GM19240 (cell line): ENCODE results near the gene ATP10A.

Source experiments
- DNase-seq: peaks from one replicate; pipeline ENCODE4 v3.0.0; 2011; ENCODE audit warnings: low spot score; ENCODE audit not compliant: insufficient read length

ATP10A gene

DNA sequence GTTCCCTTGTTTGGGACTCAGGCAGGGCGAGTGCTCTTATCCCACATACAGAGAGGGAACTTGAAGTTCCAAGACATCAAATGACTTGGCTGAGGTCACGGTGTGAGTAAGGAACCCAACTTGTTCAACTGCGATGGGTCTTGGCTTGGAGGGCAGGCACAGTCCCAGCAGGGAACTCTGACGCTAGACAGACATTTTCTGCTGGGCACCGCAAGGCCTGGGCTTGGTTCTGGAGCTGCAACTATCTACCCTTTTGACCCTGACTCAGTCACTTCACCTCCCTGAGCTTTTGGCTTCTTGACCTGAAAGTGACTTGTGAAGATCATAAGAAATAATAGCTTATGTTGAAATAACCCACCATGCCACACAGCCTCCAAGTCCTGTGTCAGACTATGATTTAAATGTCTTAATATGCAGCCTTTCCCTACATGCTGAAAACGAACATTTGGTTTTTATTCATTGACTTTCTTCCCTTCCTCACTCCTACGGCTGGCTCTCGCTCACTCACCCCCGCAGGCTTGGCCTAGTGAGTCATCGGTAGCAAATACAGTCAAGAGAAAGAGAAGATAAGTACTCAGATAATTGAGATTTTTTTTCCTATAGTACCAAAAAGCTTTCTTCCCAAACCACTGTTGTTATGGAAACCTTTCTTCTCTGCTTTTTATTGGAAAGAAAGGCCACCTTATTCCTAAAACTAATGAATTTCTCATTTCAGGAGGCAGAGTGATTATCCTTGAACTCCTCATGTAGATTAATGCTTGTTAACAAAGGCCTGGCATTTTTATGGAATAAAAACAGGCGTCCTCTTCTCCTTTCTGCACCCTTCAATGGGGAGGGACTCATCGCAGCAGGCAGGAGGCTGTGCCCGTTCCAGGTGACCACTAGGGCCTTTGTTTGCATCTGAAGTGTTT lies 178.4 kb downstream of the ATP10A start:
- no peak for DNase-seq

DNA sequence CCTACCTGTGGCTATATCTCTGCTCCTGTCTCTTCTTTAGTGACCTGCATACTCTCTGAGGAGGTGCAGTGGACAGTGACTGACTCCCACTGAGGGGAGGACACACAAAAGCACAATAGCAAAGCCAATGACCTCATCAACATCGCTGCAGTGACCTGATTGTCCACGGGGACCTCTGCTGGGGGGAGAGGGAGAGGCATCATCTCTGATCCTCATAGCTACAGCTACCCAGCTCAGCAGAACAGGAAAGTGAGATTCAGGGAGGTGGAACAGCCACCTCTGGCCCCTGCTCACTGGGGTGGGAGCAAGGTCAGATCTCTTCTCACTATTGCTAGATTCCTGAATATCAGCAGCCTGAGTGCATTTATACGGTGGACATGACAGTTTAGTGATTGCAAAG lies 179.2 kb downstream of the ATP10A start:
- DNase-seq: no peak

DNA sequence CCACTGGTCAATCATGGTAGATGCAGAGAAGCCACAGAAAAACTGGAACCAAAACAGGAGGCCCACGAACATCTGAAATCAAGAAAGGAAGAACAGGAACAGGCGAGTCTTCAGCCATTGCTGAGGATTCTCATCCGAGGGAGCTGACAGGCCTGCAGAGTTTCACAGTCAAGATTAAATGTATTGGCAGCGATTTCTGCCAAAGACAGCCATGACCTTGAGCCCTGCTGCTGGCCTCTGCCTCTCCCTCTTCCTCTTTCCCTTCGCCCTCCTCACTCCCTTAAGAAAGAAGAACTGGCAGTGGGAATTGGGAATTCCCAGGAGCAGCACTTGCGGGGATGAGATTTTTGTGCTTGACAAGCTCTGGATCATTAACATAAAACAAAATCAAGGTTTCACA lies 179.7 kb downstream of the ATP10A start:
- no peak for DNase-seq

DNA sequence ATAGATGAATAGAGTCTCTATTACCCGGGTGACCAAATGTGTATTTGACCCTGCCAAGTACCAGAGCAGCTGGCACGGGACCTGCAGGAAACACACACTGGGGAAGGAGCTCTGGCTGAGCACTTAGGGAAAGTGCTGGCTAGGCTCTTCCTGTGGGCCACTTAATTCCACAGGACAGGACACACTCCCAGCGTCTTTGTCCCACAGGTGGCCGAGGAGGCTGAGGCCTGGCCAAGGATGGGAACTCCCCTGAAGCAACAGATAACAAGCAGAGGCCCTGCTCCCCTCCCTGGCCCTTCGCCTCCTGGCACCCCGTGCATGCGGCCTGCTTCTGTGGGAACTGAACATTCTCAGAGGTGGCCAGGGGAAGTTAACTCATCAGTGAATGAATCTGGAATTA lies 180.8 kb downstream of the ATP10A start:
- DNase-seq: no peak

DNA sequence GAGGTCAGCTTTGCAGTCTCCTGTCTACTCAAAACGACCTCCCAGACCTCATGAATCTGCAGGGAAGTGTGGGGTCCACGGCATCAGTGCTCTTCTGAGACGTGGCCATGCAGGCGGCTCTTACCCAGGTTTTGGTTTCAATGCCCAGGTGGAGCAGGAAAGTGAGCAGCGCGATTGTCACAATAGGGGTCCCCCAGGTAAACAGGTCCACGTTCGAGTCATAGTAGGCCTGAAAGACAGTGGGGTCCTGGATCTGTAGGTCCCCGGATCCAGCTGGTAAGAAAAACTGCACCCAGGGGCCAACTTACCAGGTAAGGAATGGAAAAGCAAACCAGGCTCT lies 182.5 kb downstream of the ATP10A start:
- DNase-seq: no peak

DNA sequence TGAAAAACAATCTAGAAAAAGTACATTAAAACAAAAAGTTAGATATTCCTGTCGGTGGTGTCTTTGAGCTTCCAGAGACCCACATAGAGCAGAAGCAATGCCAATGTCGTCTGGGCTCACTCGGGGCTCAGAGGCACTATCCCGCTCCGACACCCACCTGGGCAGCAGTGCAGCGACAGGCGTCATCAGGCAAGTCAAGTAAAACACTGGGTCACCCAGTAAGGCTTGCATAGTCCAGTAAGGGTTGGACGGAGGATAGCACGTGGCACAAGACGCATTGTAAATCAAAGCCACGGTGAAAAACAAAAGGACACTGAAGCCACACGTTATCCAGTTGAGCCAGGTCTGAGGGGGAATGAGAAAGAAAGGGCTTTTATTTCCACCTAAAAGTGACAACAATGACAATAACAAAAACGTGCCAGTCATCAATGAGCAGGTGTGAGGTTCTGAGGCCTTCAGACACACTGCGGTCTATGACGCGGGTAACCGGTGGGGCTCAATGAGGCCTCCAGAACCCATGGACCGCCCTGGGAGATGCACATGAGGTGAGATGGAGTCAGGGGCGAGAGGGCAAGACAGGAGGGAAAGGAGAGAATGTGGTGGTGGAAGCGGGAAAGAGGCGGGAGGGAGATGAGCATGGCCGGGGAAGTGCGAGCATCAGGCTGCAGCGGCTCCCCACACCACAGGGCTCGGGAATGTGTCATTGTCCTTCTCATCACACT lies 183.0 kb downstream of the ATP10A start:
- DNase-seq: no peak

DNA sequence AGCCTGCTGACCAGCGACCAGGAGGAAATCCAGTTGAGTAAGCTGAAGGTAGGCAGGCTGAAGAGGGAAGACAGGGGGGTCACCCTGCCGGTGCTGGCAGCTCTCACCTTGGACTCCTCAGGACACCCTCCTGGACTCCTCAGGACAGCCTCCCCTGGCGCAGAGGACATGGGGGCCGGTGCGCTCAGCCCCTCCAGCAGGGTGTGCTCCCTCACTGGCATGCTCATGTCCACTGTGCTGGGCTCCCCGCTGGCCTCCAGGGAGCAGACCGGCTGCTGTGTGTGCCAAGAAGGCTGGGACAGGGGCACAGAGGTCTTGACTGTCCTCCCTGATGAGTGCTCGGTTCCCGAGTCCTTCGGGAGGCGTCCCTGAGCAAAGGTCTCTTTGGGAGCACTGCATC lies 183.6 kb downstream of the ATP10A start:
- DNase-seq: no peak

DNA sequence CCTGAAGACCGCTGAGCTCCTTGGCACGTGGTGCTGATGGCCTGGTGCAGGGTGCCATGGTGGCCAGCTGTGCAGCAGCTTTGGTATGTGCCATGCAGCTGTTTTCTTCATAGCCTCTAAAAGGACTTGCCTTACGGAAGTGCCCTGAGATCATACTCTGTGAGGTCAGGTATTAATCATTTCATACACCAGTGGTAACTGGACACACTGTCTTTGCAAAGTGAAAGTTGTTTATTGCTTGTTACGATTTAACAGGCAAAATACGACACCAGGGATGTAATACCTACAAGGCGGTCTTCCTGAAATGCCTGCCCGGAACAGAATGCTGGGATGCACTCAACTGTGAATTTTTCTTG lies 184.6 kb downstream of the ATP10A start:
- no peak for DNase-seq

DNA sequence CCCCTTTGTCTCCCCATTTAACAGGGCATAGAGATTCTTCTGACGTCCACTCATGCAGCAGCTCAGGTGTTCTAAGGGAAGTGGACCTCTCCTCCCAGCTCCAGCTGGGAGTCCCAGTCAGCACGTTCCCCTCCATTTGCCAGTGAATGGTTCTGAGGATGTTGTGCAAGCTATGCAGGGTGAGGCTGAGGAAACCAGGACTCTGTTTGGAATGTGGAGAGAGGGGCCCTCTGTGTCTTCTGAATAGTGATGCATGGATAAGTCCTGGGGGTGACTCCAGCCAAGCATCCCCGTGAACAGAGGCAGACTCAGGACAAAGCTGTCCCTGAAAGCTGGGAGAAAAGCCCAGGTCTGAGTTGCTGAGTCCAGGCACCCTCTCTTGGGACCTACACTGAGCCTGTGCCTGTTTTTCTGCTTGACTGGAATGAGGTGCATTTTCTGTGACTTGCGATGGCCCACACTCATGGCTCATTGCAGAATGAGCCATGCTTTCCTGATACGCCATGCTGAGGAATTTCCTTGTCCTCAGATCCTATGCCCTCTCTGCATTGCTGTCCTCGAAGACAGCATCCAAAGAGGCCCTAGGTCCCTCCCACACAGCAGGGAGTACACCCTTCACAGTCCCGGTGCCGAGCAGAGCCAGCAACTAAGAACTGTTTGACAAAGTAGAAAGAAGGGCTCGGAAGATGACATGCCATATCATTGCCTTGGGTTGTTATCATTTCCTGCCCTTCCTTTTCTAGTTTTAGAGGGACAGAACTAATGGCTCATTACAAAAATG lies 185.2 kb downstream of the ATP10A start:
- DNase-seq: no peak

DNA sequence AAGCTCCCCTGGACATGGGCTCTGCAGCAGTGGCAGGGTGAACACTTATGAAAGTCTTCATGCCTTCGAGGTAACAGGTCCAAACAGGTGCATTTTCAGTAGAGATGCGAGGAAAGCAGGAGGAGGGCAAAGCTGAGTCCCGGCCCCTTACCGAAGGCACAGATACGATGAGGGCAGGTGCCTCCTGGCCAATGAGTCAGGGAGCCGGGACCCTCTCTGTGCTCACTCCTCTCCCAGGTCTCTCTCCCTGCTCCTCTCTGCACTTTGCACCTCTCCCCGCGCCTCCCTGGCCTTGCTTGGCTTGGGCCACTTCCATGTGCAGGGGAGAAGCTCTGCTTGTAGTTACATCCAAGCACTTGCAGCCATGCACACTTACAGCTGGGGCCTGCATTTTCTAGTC lies 187.1 kb downstream of the ATP10A start:
- DNase-seq: no peak

DNA sequence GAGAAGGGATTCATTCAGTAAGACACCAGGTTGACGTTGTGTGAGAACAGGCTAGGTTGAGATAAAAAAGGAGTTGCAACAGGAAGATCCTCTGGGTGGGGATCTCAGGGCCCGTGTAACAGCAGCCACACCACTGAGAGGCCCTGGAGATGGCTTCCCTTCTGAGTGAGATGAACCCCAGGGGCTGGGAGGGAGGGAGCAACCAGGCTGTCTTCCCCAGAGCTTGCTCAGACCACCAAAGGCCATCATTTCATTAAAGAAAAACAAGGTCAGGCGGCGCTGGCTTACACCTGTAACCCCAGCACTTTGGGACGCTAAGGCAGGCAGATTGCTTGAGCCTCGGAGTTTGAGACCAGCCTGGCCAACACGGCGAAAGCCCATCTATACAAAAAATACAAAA lies 187.7 kb downstream of the ATP10A start:
- no peak for DNase-seq

DNA sequence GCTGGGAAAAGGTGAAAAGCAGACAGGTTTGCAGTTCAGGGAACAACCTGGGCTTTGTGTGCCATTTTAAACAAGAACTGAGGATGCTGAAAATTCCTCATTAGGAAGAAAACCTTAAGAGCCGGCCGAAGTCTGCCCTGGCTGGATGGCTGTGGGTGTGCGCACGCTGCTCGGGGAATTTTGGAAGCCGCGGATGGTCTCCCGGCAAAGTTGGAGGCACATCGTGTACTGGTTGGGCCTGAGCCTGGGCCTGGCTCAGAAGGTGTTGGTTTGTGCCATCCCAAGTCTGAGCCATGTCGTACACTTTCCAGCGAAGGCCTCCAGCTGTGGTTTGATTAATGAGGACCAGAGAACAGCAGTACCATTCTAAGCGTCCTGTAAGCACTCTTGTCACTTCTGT lies 188.2 kb downstream of the ATP10A start:
- DNase-seq: no peak

DNA sequence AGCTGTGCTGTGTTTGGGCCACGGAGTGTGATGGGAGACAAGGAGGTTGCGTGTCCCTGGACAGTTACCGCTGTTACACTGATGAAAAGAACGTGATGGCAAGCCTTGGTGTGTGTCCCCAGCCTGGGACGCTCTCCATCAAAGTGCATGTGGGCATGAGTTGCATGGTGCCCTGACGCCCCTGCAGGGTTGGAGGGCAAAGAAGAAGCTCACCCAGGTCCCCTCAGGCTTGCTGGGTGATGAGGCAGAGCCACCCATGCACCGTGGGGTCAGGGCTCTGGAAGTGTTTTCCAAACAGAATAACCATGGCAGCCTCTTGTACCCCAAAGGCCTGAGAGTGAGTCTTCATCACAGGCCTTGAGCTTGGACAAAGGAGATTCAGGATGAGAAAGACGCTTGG lies 189.2 kb downstream of the ATP10A start:
- no peak for DNase-seq

DNA sequence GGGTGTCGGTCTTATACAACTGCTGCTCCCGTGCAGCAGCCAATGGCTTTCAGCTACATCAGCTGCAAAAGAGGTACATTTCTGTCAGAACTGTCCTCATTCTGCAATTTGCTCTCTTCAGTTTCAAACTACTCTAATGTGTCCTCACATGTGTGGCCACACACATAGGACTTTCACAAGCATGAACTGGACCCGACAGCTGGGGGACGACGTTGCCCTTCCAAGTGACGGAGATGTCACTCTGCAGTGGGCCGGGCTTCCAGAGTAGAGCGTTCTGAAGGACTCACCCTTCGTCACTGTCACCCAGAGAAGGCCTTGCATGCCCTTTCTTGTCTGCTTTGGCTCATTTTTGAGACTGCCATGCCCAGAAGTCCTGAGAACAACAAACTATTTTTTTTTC lies 189.8 kb downstream of the ATP10A start:
- DNase-seq: no peak

DNA sequence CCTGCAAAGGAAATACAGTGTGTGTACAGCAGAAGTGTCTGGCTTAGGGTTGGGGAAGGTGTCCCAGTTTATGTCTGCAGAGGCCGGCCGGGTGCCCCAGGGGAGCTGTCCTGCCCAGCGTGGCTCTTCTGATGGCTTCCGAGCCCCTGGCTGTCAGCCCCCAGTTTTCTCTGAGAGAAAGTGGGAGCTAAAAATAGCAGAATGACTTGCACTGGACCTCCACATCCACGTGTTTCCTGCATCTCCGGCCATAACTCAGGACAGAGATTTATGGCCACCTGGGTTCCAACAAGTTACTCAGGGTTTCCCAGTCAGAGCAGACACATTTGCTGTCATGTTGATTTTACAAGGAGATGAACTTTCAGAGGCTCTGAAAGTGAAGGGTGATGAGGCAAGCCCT lies 192.0 kb downstream of the ATP10A start:
- DNase-seq: no peak

DNA sequence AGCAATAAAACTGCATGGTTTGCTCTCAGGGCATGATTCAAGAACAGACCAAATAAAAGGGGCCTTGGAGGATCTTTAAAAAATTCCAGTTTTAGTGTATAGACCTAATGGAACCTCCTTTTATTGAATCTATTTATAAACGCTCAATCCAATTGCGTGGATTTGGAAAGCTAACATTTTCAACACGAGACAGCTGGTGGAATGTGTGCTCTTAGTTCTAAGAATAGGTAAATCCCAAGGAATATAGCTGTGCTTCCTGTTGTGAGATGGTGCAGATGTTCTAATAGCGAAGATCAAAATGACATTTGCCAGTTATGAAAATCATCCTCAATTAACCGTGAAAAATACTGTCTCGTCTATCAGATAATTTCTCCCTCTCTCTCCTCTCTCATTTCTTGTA lies 192.5 kb downstream of the ATP10A start:
- DNase-seq: no peak

DNA sequence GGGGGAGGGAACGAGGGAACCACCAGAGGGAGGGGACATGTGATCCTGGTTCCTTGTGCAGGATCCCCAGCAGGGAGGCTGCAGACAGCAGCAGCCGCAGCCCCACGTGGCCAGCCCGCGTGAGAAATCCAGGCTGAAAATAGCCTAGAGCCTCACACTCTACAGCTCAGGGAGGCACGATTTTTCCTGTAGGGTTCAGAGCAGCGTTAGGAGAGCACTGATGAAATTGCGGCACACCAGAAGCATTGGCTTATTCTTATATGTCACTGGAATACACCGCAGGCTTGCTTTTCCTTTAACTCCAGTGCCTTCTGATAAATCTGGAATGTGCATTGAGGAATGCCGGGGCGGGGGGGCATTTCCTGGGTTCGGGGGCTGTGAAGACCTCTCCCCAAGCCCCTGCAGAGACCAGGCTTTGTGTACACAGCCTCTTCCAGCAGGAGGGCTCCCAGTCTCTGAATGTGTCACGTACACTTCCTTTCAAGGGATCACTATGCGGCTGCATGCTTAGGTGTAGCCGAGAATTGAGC lies 193.0 kb downstream of the ATP10A start:
- DNase-seq: no peak

DNA sequence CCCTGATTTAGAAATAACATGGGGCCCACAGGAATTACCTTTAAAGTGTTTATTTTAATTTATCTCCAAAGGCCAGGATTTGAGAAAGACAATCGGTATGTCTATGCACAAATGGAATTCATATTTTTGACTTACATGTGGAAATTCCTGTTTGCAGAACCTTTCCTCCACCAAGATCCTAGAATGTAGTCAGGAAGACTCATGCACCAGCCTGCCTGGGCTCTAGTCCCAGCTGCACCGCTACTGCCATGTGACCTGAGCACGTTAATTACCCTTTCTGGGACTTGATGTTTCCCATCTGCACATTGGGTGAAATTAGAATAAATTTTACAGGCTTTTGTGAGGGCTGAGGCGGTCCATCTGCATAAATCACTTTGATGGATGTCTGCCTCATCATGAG lies 194.2 kb downstream of the ATP10A start:
- no peak for DNase-seq

DNA sequence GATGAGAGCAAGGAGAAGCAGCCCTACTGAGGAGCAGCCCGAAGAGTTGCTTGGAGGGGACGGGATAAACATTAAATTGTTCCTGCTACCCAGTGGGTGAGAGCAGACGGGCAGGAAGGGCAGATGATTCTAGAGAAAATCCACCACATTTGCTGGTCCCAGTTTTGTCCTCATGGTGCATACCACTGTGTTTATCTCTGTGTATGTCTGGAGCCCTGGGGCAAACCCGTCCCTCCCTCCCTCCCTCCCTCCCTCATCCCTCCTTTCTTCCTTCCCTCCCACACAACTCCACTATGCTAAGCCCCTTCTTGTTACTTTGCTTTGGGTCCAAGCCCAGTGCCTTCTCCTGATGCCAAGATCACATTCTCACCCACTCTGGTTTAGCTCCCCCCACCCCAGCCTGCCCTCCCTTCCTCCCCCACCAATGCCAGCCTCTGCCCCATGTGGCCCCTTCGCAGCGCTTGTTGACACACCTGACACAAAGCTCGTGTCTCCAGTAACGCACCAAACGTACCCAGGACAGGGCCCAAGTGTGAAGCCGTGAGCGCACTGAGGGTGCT lies 194.8 kb downstream of the ATP10A start:
- no peak for DNase-seq

DNA sequence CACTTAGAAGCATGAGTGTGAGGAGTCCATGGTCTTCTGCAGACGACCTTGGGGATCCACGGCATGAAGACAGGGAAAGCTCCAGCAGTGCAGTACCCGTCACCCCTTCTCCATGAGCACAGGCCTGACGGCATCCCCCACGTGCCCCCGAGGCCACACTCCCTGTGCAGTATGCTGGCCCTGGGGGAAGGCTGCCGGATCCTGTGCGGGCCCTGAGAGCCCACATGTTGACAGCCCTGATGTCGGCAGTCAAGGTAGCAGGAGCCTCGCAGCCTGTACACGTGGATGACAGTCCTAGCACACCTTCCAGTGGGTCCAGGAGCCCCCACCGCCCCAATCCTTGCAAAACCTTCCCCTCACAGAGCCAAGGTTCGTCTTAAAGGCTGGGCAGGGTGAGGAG lies 195.3 kb downstream of the ATP10A start:
- DNase-seq: no peak

DNA sequence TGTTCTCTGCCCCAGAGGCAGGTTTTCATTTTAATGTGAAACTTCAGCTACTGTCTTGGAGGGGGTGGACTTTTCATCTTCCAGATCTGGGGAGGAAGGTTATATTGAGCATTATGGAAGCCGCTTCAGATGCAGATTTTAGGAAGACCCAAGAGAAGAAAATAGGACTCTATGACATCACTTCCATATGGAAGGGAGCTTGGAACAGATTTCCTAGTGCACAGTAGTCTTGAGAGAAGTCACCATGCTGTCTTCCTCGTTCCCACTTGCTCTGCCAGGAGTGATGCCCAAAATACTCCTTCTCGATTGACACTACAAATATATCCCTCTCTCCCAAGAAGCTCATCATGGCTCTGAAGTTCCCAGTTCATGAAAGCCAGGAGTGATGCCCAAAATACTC lies 197.2 kb downstream of the ATP10A start:
- DNase-seq: no peak

DNA sequence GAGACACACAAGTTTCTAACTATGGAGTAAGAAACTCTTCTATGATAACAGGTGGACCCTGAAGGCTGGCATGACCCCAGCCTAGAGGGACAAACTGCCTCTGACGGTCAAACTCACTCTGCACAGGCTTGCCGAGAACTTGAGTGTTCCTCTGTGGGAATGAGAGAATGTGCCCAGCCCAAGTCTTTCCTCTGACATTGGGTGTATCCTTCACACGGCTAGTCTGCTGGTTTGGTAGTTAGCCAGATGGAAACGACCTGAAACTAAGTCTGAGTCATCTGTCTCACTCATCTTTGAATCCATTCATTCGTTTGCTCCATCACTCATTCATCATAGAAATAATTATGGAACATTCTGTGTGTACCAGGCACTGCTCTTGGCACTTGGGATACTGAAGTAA lies 198.4 kb downstream of the ATP10A start:
- no peak for DNase-seq
